ENCODE results near the gene ZDHHC1.

ZDHHC1 gene

GRCh38 chr16:67443265-67443664 is 27.0 kb upstream of the ZDHHC1 start:
- Mint-ChIP-seq H3K4me1 (ENCODE audit: low read depth) (peaks cover 4% of the 10 kb centered on the region), H3K9me3 (no peaks in the 10 kb centered on the region), H3K4me3 (no peak overlapping the region), H3K27ac (no peak overlapping the region), H3K36me3 (ENCODE audit: low read depth) (peaks cover 6% of the 10 kb centered on the region), H3K27me3 (ENCODE audit: low read depth) (no peaks in the 10 kb centered on the region)

GRCh38 chr16:67442581-67443255 is 26.4 kb upstream of the ZDHHC1 start:
- Mint-ChIP-seq H3K9me3 (no peaks in the 10 kb centered on the region), H3K4me1 (ENCODE audit: low read depth) (peaks cover 6% of the 10 kb centered on the region), H3K27ac (no peak overlapping the region), H3K27me3 (ENCODE audit: low read depth) (no peaks in the 10 kb centered on the region), H3K4me3 (no peak overlapping the region), H3K36me3 (ENCODE audit: low read depth) (peaks cover 6% of the 10 kb centered on the region)

DNA sequence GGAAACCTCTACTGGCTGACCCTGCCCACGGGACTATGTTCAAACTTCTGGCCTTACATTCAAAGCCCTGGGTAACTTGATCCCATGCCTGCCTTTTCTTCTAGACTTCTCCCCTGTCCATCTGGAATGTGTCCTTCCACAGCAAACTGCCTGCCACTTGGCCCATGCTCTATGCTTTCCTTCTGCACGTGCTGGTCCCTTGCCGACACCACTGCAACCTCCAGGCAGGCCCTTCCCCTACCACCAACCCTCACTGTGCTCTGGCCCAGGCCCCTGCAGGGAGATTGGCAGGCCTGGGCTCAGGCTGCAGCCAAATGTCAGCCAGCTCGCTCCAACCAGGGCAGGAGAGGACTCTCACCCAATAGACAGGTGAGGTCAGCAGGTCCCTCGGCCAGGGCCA is 25.6 kb upstream of the ZDHHC1 start:
- Mint-ChIP-seq H3K27me3 (ENCODE audit: low read depth) (no peaks in the 10 kb centered on the region), H3K4me3 (no peak overlapping the region), H3K9me3 (no peaks in the 10 kb centered on the region), H3K36me3 (ENCODE audit: low read depth) (peaks cover 6% of the 10 kb centered on the region), H3K4me1 (ENCODE audit: low read depth) (peaks cover 4% of the 10 kb centered on the region), H3K27ac (no peak overlapping the region)

DNA sequence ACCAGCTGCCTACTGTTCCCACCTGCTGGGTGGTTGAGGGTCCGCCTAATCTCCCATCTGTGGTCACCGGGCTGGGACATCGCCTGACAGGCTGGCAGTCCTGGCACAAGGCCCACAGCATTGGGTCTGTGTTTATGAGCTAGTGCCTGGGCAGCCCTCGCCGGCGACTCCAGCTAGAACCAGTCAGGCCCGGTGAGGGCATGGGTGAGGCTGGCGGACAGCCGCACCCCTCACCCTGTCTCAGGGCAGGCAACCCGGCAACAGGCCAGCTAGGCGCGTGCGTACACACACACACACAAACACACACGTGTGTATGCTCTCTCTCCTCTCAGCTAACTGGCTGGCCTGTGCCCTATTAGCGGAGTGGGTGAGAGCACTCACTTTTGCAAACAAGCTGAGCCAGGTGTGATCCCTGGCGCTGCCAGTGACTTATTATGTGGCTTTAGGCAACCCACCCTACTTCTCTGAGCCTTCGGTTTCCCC is 25.0 kb upstream of the ZDHHC1 start:
- H3K36me3 Mint-ChIP-seq (ENCODE audit: low read depth) = peaks cover 6% of the 10 kb centered on the region

GRCh38 chr16:67438824-67439393 is 22.6 kb upstream of the ZDHHC1 start:
- H3K9me3 Mint-ChIP-seq = no peaks in the 10 kb centered on the region
- H3K4me1 Mint-ChIP-seq (ENCODE audit: low read depth) = peaks cover 4% of the 10 kb centered on the region
- H3K4me3 Mint-ChIP-seq = no peak overlapping the region
- peaks cover 7% of the 10 kb centered on the region for H3K36me3 Mint-ChIP-seq (ENCODE audit: low read depth)
- no peak overlapping the region for H3K27ac Mint-ChIP-seq
- H3K27me3 Mint-ChIP-seq (ENCODE audit: low read depth) = no peaks in the 10 kb centered on the region

More for the DNA sequence above, 25.0 kb upstream of the ZDHHC1 start:
- no peak overlapping the region for H3K27ac Mint-ChIP-seq
- H3K4me1 Mint-ChIP-seq (ENCODE audit: low read depth) = peaks cover 4% of the 10 kb centered on the region
- H3K27me3 Mint-ChIP-seq (ENCODE audit: low read depth) = no peaks in the 10 kb centered on the region
- H3K4me3 Mint-ChIP-seq = no peak overlapping the region
- H3K9me3 Mint-ChIP-seq = no peaks in the 10 kb centered on the region

DNA sequence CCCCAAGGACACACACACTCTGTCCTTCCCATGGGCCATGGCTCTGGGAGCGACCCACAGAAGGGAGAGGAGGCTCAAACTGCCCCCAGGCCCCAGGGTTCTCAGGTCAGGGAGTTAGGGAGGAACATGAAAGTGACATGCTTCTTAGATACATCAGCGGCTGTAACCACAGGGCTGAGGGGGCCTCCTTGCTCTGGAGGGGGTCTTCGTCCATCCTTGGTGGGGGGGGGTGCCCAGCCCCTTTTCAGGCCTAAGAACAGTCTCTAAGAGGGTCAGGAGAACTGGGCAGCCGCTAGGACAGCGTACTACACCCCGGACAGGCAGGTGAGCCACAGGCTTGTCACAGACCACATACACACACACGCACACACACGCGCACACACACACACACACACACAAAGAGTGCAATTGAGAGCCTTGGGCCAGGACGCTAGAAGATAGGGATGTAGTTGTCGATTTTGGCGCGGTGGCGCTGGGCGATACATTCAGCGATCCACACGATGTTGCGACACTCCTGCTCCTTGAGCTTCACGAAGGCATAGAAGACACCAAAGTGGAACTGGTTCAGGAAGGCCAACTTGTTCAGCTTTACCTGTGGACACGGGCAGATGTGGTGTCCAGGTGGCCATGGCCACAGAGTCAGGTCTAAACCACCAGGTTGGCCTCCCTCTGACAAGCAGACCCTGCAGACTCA is 22.0 kb upstream of the ZDHHC1 start:
- no peaks in the 10 kb centered on the region for H3K9me3 Mint-ChIP-seq
- no peaks in the 10 kb centered on the region for H3K27me3 Mint-ChIP-seq (ENCODE audit: low read depth)
- no peak overlapping the region for H3K4me3 Mint-ChIP-seq
- peaks cover 7% of the 10 kb centered on the region for H3K36me3 Mint-ChIP-seq (ENCODE audit: low read depth)
- no peak overlapping the region for H3K27ac Mint-ChIP-seq
- H3K4me1 Mint-ChIP-seq (ENCODE audit: low read depth) = peaks cover 4% of the 10 kb centered on the region

DNA sequence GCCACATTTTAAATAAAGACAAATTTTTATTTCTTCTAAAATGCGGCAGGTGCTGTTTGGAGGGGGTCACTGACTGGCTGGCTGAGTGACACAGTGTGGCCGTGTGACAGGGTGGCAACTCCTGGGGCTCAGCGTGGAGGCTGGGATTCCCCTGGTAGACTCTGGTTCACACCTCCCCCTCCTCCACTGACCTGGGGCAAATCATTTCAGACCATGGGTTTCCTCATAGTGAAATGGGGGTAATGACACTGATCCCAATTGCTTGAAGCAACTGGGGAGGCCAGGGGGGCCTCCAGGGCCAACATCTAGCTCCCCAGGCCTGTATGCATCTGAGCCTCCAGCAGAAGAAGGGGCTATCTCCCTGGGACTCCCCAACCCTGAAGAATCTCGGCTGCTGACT is 21.2 kb upstream of the ZDHHC1 start:
- peaks cover 2% of the 10 kb centered on the region for H3K27me3 Mint-ChIP-seq (ENCODE audit: low read depth)
- H3K9me3 Mint-ChIP-seq = no peaks in the 10 kb centered on the region
- H3K4me1 Mint-ChIP-seq (ENCODE audit: low read depth) = peaks cover 4% of the 10 kb centered on the region
- peaks cover 7% of the 10 kb centered on the region for H3K36me3 Mint-ChIP-seq (ENCODE audit: low read depth)
- H3K4me3 Mint-ChIP-seq = no peak overlapping the region
- H3K27ac Mint-ChIP-seq = no peak overlapping the region

DNA sequence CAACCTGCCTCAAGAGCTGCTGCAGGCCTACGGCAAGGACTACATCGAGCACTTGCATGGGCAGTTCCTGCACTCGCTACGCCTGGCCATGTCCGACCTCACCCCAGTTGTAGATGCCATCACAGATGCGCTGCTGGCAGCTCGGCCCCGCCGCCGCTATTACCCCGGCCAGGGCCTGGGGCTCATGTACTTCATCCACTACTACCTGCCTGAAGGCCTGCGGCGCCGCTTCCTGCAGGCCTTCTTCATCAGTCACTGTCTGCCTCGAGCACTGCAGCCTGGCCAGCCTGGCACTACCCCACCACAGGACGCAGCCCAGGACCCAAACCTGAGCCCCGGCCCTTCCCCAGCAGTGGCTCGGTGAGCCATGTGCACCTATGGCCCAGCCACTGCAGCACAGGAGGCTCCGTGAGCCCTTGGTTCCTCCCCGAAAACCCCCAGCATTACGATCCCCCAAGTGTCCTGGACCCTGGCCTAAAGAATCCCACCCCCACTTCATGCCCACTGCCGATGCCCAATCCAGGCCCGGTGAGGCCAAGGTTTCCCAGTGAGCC is 20.4 kb upstream of the ZDHHC1 start:
- peaks cover 9% of the 10 kb centered on the region for H3K27me3 Mint-ChIP-seq (ENCODE audit: low read depth)
- peaks cover 4% of the 10 kb centered on the region for H3K4me1 Mint-ChIP-seq (ENCODE audit: low read depth)
- no peak overlapping the region for H3K4me3 Mint-ChIP-seq
- no peaks in the 10 kb centered on the region for H3K9me3 Mint-ChIP-seq
- no peak overlapping the region for H3K27ac Mint-ChIP-seq
- peaks cover 7% of the 10 kb centered on the region for H3K36me3 Mint-ChIP-seq (ENCODE audit: low read depth)

- no peaks in the 10 kb centered on the region for H3K9me3 Mint-ChIP-seq
- H3K4me1 Mint-ChIP-seq (ENCODE audit: low read depth) = peaks cover 6% of the 10 kb centered on the region
- peaks cover 7% of the 10 kb centered on the region for H3K36me3 Mint-ChIP-seq (ENCODE audit: low read depth)
- H3K27ac Mint-ChIP-seq = no peak overlapping the region
- H3K4me3 Mint-ChIP-seq = no peak overlapping the region
- H3K27me3 Mint-ChIP-seq (ENCODE audit: low read depth) = peaks cover 13% of the 10 kb centered on the region
Observed at GRCh38 chr16:67435758-67436164, 19.5 kb upstream of the ZDHHC1 start.

- Mint-ChIP-seq H3K9me3 (no peaks in the 10 kb centered on the region), H3K4me3 (no peak overlapping the region), H3K36me3 (ENCODE audit: low read depth) (peaks cover 2% of the 10 kb centered on the region), H3K27me3 (ENCODE audit: low read depth) (peaks cover 36% of the 10 kb centered on the region), H3K4me1 (ENCODE audit: low read depth) (peaks cover 9% of the 10 kb centered on the region), H3K27ac (no peak overlapping the region)
Observed at GRCh38 chr16:67433131-67433719, 16.9 kb upstream of the ZDHHC1 start.

DNA sequence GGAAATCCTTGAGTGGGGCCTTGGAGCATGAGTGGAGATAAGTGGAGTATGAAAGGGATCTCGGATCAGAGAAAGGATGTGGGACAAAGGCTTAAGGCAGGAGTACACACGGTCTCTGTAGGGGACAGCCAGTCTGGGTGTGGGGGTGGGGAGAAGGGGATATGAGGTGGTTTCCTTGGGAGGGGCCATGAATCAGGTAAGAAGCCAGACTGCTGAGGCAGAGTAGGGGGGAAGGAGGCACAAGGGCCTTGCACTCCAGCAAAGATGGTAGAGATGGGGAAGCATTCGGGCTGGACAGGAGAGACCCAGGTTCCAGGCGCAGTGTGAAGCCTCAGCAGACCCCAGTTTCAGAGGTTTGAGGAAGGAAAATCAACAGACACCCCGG is 16.2 kb upstream of the ZDHHC1 start:
- no peak overlapping the region for H3K27ac Mint-ChIP-seq
- peaks cover 5% of the 10 kb centered on the region for H3K4me1 Mint-ChIP-seq (ENCODE audit: low read depth)
- H3K27me3 Mint-ChIP-seq (ENCODE audit: low read depth) = peaks cover 40% of the 10 kb centered on the region
- no peak overlapping the region for H3K4me3 Mint-ChIP-seq
- no peaks in the 10 kb centered on the region for H3K9me3 Mint-ChIP-seq
- peaks cover 2% of the 10 kb centered on the region for H3K36me3 Mint-ChIP-seq (ENCODE audit: low read depth)

DNA sequence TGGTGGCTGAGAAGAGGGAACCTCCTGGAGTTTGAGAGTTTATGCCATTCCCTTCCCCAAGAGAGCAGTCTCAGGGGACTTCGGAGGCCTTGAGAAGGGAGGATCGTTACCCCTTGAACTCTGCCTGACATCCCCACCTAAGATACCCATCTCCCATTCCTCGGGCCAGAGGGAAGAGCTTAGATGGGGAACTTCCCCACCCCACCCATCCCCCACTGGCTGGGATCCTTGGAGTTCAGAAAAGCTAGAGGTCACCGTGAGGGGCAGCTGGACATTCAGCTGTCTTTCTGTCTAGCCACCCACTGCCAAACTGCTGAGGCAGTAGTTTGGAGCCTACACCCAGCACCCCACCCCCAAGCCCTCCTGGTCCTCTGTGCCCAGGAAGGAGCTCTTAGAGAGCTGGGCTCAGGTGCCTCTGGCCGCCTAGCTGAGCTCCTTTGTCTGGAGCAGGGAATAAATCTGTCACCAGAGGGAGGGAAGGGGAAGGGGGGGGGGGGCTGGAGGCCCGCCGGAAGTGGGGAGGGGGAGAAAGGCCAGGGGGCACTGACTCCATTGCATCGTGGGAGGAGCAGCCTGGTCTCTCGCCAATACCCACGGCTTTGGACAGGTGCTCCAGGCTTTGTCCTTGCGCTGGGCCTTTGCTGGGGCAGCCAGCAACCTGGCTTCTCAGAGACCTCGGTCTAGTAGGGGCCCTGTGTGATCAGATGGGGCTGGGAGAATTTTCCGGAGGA is 15.7 kb upstream of the ZDHHC1 start:
- Mint-ChIP-seq H3K27me3 (ENCODE audit: low read depth) (peaks cover 44% of the 10 kb centered on the region), H3K36me3 (ENCODE audit: low read depth) (peaks cover 2% of the 10 kb centered on the region), H3K27ac (no peak overlapping the region), H3K9me3 (no peaks in the 10 kb centered on the region), H3K4me1 (ENCODE audit: low read depth) (peaks cover 5% of the 10 kb centered on the region), H3K4me3 (peak overlapping the region; percentile 31)

- H3K4me1 Mint-ChIP-seq (ENCODE audit: low read depth) = peaks cover 5% of the 10 kb centered on the region
- peaks cover 50% of the 10 kb centered on the region for H3K27me3 Mint-ChIP-seq (ENCODE audit: low read depth)
- no peaks in the 10 kb centered on the region for H3K9me3 Mint-ChIP-seq
- peak within 1 kb of the TSS; percentile 75 for H3K4me3 Mint-ChIP-seq
- peaks cover 2% of the 10 kb centered on the region for H3K36me3 Mint-ChIP-seq (ENCODE audit: low read depth)
- peak within 1 kb of the TSS; percentile 15 for H3K27ac Mint-ChIP-seq
Observed at GRCh38 chr16:67430977-67431774, 14.9 kb upstream of the ZDHHC1 start, which contains the start of gene HSD11B2. Gene HSD11B2, plus strand, starts transcription at chr16:67431121. Its CDS starts 128 bp downstream, at chr16:67431249.

Measured in T-helper 1 cell treated with Interleukin-12 subunit alpha and Interleukin-12 subunit beta and Interleukin-4 antibody, amounts not matched to agents 30 μg/mL and 1 μg/mL, for 36 hours (primary cell).